LNCaP clone FGC (cell line): ENCODE results near the gene DGAT2L6.

Experiments
- DNase-seq: peaks from one replicate; pipeline ENCODE4 v3.0.0-alpha.2; 2011; ENCODE audit warnings: low read depth
- H3K4me3 ChIP-seq: 2 replicates; pipeline ENCODE4 v1.5.1; 2011; ENCODE audit warnings: mild to moderate bottlenecking, low read depth, low read length, control low read depth
- CTCF ChIP-seq: IDR thresholded peaks from 2 replicates; pipeline ENCODE4 v1.5.1; 2012; ENCODE audit warnings: mild to moderate bottlenecking; ENCODE audit not compliant: control insufficient read depth, insufficient read depth; ENCODE audit errors: extremely low read depth

The DGAT2L6 gene

GRCh38 chrX:70138622-70139021, 38.7 kb upstream of the DGAT2L6 start:
- TF ChIP-seq CTCF: no peak
- DNase-seq: no peak
- H3K4me3 ChIP-seq: no peak overlapping the region

DNA sequence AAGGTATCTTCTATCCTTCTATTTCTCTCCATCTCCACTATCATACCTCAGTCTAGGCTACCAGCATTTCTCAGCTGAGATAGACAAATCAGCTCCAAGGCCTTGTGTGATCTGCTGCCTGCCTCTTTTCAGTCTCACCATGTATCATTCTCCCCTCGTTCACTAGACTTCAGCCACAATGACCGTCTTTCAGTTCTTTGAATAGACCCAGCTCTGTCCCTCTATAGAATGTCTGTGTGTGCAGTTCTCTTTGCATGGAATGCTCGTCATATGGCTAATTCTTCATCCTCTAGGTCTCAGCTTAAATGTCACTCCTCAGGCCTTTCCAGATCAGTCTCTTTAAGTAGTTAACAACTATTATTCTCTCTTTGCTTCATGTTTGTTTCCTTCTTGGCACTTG, 37.5 kb upstream of the DGAT2L6 start:
- TF ChIP-seq CTCF: no peak

GRCh38 chrX:70141373-70141772, 35.9 kb upstream of the DGAT2L6 start:
- DNase-seq: no peak
- no peak for TF ChIP-seq CTCF
- no peak overlapping the region for H3K4me3 ChIP-seq

More for the DNA sequence above, 37.5 kb upstream of the DGAT2L6 start:
- H3K4me3 ChIP-seq: no peak overlapping the region
- no peak for DNase-seq

- no peak overlapping the region for H3K4me3 ChIP-seq
- no peak for DNase-seq
- no peak for TF ChIP-seq CTCF
Observed at GRCh38 chrX:70166601-70167590, 10.4 kb upstream of the DGAT2L6 start.

GRCh38 chrX:70168238-70169188, 8.8 kb upstream of the DGAT2L6 start:
- TF ChIP-seq CTCF: peak; percentile 3; the same call in 1 of the 2 replicates
- no peak overlapping the region for H3K4me3 ChIP-seq
- DNase-seq: peak; percentile 14

DNA sequence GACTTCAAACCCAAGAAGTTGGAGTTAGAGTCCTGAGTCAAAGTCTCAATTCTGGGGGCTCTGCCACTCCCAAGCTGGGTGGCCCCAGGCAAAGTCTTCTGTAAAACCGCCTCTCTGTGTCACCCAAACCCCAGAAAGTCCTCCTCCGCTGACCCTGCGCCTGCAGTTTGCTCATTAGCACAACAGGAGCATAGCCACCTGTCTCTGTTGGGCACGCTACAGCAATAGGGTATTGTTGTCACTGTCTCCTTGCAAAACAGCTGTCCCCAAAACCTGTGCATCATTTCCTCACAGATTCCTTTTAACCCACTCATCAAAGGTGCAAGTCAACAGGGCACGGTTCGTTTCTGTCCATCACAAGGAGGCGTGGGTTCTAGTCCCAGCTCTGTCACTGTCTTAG, 8.0 kb upstream of the DGAT2L6 start:
- no peak overlapping the region for H3K4me3 ChIP-seq
- no peak for TF ChIP-seq CTCF
- DNase-seq: no peak
